Measurements from ENCODE around the gene FADS3. TPM values are rescaled to one million over a fixed set of nuclear protein-coding genes. Genes with fewer than 3 reads are reported as not detected.

The FADS3 gene
- total and polyA plus RNA-seq, 2 donors (not counting 3 experiments of a cell fraction or from before 2014, with no cell fraction given), result 216 to 346 TPM

DNA sequence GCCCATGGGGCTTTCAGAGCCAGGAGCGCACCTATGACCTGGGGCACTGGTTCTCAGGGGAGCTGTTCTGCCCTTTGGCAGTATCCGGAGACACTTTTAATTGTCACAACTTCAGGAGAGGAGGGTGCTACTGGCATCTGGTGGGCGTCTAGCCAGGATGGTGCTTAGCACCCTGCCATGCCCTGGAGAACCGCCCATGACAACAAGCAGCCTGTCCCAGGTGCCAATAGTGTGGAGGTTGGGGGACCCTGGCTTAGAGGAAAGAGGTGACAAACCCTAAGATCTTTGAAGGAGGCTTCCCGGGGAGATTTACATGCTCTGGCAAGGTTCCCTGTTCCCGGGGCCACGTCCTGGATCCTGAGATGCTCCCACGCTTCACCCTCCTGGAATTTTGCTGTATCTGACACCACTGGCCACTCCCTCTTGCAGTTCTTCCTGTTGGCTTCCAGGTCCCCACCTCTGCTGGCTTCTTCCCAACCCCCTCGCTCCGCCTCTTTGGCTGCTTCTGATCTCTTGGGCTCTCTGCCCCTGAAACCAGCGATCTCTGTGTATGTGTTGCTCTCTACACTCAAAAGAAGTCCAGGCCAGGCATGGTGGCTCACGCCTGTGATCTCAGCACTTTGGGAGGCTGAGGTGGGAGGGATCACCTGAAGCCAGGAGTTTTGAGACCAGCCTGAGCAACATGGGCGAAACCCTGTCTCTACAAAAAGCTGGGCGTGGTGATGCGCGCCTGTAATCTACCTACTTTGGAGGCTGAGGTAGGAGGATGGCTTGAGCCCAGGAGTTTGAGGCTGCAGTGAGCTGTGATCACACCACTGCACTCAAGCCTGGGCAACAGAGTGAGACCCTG lies 31.1 kb downstream of the FADS3 start:
- DNase-seq (ENCODE audit: low read depth, low spot score) (no peak), FAIRE-seq (no peak)
- no peaks in the 10 kb centered on the region for H3K79me2 ChIP-seq (ENCODE audit: control insufficient read depth, insufficient read depth, low read length)
- no peaks in the 10 kb centered on the region for H3K9me3 ChIP-seq (replicated peaks; ENCODE audit: control insufficient read depth, insufficient read depth, low read length)
- H3K27ac ChIP-seq (ENCODE audit: insufficient read depth, low read depth, low read length), result no peak overlapping the region
- ChIA-PET CTCF (no interaction called here), POLR2A (no interaction called here)
- H3K36me3 ChIP-seq (ENCODE audit: control insufficient read depth in 2 of 2, extremely low read depth in 1 of 2, insufficient read depth in 2 of 2, low read length in 2 of 2), result peaks cover 24 to 52% of the 10 kb centered on the region in 2 experiments
- intact Hi-C loops (cut with micrococcal nuclease), result no loop called here
- no peaks in the 10 kb centered on the region for H3K9me1 ChIP-seq (replicated peaks; ENCODE audit: control insufficient read depth, extremely low read depth, insufficient read depth, low read length)
- no peak overlapping the region for H3K4me2 ChIP-seq (ENCODE audit: insufficient read depth, low read length)
- no peaks in the 10 kb centered on the region for H3K27me3 ChIP-seq (ENCODE audit: control insufficient read depth in 2 of 2, insufficient read depth in 2 of 2, low read length in 2 of 2)
- BruUV-seq (replicated peaks), result no TSS peak
- TF ChIP-seq JUN (IDR thresholded peaks at IDR 0.05; ENCODE audit: borderline replicate concordance, insufficient read depth, insufficient read length, low read depth) (no peak), POLR2A (IDR thresholded peaks at IDR 0.05; ENCODE audit: low read depth, low read length) (no peak), MYC (IDR thresholded peaks at IDR 0.05; ENCODE audit: low read depth, low read length) (no peak), FOS (IDR thresholded peaks at IDR 0.05; ENCODE audit: borderline replicate concordance, insufficient read depth, low read length) (no peak), GATA2 (IDR thresholded peaks at IDR 0.05; ENCODE audit: insufficient read depth, insufficient read length, low read depth, low read length) (no peak), EZH2 (IDR thresholded peaks at IDR 0.05; ENCODE audit: borderline replicate concordance, low read depth, low read length, severe bottlenecking) (no peak), POLR2AphosphoS5 (IDR thresholded peaks at IDR 0.05; ENCODE audit: insufficient read depth, low read depth, low read length) (no peak)
- TF ChIP-seq, protein P1, sequence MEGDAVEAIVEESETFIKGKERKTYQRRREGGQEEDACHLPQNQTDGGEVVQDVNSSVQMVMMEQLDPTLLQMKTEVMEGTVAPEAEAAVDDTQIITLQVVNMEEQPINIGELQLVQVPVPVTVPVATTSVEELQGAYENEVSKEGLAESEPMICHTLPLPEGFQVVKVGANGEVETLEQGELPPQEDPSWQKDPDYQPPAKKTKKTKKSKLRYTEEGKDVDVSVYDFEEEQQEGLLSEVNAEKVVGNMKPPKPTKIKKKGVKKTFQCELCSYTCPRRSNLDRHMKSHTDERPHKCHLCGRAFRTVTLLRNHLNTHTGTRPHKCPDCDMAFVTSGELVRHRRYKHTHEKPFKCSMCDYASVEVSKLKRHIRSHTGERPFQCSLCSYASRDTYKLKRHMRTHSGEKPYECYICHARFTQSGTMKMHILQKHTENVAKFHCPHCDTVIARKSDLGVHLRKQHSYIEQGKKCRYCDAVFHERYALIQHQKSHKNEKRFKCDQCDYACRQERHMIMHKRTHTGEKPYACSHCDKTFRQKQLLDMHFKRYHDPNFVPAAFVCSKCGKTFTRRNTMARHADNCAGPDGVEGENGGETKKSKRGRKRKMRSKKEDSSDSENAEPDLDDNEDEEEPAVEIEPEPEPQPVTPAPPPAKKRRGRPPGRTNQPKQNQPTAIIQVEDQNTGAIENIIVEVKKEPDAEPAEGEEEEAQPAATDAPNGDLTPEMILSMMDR (IDR thresholded peaks at IDR 0.05; ENCODE audit: extremely low read depth in 1 of 2, insufficient read depth in 1 of 2, low read depth in 1 of 2, low read length in 2 of 2), result no peak
- TF ChIP-seq, protein P2, sequence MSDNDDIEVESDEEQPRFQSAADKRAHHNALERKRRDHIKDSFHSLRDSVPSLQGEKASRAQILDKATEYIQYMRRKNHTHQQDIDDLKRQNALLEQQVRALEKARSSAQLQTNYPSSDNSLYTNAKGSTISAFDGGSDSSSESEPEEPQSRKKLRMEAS (IDR thresholded peaks at IDR 0.05; ENCODE audit: insufficient read depth, insufficient read length), result no peak
- dilution Hi-C loops (cut with MboI; ENCODE audit: extremely low pct_ligation_motif_present, low sequenced_read_pairs), result no loop called here
- H3K4me3 ChIP-seq (replicated peaks in 1 of 3; ENCODE audit: insufficient read depth in 1 of 3, low read depth in 1 of 3, low read length in 3 of 3), result no peak overlapping the region
- H3K4me1 ChIP-seq (ENCODE audit: control insufficient read depth, extremely low read depth, insufficient read depth, low read length), result no peaks in the 10 kb centered on the region
- no peak overlapping the region for H3K9ac ChIP-seq (replicated peaks; ENCODE audit: extremely low read depth, insufficient read depth, low read length)
- H4K20me1 ChIP-seq (replicated peaks; ENCODE audit: control insufficient read depth, extremely low read depth, insufficient read depth, low read length), result no peaks in the 10 kb centered on the region
- H2AFZ ChIP-seq (ENCODE audit: low read depth, low read length), result no peak overlapping the region
